ENCODE measurements around the gene FZD1.

- no peak for TF ChIP-seq CTCF (IDR thresholded peaks at IDR 0.05)
- no peak for TF ChIP-seq POLR2A (IDR thresholded peaks at IDR 0.05)
- TF ChIP-seq POLR2AphosphoS5 (IDR thresholded peaks at IDR 0.05; ENCODE audit: insufficient read depth in 1 of 2, low read depth in 1 of 2), result no peak
Measured at GRCh38 chr7:91226411-91226810, 37.8 kb upstream of the FZD1 start.

Measured in vagina (tissue), 2 donors.